ENCODE measurements around the gene RAP1B. TPM values are rescaled to one million over a fixed set of nuclear protein-coding genes. Genes with fewer than 3 reads are reported as not detected.

The RAP1B gene
- polyA plus RNA-seq, 1 donor (not counting 4 experiments of a cell fraction or from before 2014, with no cell fraction given) = 274 TPM

DNA sequence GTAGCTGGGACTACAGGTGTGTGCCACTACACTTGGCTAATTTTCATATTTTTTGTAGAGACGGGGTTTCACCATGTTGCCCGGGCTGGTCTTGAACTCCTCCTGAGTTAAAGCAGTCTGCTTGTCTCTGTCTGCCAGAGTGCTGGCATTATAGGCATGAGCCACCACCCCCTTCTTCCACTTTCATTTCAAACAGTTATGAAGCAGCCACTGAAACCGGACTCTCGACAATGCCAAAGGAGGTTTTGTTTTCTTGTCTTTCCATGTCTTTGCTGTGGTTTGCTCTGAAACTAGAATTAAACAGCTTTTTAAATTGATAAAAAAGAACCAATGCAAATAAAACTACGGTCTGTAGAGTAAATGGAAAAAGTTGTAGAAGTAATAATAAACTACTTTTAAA is 30.4 kb downstream of the RAP1B start:
- no peak overlapping the region for H3K4me2 ChIP-seq (ENCODE audit: control insufficient read depth, extremely low read depth, insufficient read depth, low read depth, low read length)

GRCh38 chr12:68646484-68646883 is 35.8 kb downstream of the RAP1B start:
- no peak overlapping the region for H3K9ac ChIP-seq (ENCODE audit: control insufficient read depth, extremely low read depth, insufficient read depth, low read length)
- no peaks in the 10 kb centered on the region for H3K9me3 ChIP-seq (ENCODE audit: control insufficient read depth, low read depth, low read length)
- H3K9me1 ChIP-seq (ENCODE audit: control insufficient read depth, extremely low read depth, insufficient read depth, low read length) = peaks cover 5% of the 10 kb centered on the region
- H3K4me2 ChIP-seq (ENCODE audit: control insufficient read depth, extremely low read depth, insufficient read depth, low read depth, low read length) = no peak overlapping the region
- peaks cover 10% of the 10 kb centered on the region for H4K20me1 ChIP-seq (ENCODE audit: control insufficient read depth, extremely low read depth, insufficient read depth, low read length)
- no peak for DNase-seq (ENCODE audit: low read depth, low spot score)
- H3K36me3 ChIP-seq (ENCODE audit: control insufficient read depth in 2 of 2, extremely low read depth in 1 of 2, insufficient read depth in 2 of 2, low read length in 2 of 2) = peaks cover 10 to 25% of the 10 kb centered on the region in 2 experiments
- dilution Hi-C loops (cut with MboI; ENCODE audit: extremely low pct_ligation_motif_present, low sequenced_read_pairs) = no loop called here
- H3K4me1 ChIP-seq (ENCODE audit: control insufficient read depth, extremely low read depth, insufficient read depth, low read length) = no peaks in the 10 kb centered on the region
- no peak overlapping the region for H3K27ac ChIP-seq (ENCODE audit: control insufficient read depth, insufficient read depth, low read length)
- H3K4me3 ChIP-seq (ENCODE audit: control insufficient read depth in 2 of 3, extremely low read depth in 1 of 3, insufficient read depth in 2 of 3, low read depth in 1 of 3, low read length in 3 of 3) = no peak overlapping the region
- H3K27me3 ChIP-seq (ENCODE audit: control insufficient read depth, extremely low read depth, insufficient read depth, low read length) = no peaks in the 10 kb centered on the region
- no peak for FAIRE-seq
- peaks cover 82% of the 10 kb centered on the region for H3K79me2 ChIP-seq (ENCODE audit: control insufficient read depth, insufficient read depth, low read length)
- TF ChIP-seq EZH2 (IDR thresholded peaks at IDR 0.05; ENCODE audit: low read length) = no peak
- TF ChIP-seq, protein P1, sequence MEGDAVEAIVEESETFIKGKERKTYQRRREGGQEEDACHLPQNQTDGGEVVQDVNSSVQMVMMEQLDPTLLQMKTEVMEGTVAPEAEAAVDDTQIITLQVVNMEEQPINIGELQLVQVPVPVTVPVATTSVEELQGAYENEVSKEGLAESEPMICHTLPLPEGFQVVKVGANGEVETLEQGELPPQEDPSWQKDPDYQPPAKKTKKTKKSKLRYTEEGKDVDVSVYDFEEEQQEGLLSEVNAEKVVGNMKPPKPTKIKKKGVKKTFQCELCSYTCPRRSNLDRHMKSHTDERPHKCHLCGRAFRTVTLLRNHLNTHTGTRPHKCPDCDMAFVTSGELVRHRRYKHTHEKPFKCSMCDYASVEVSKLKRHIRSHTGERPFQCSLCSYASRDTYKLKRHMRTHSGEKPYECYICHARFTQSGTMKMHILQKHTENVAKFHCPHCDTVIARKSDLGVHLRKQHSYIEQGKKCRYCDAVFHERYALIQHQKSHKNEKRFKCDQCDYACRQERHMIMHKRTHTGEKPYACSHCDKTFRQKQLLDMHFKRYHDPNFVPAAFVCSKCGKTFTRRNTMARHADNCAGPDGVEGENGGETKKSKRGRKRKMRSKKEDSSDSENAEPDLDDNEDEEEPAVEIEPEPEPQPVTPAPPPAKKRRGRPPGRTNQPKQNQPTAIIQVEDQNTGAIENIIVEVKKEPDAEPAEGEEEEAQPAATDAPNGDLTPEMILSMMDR (optimal IDR thresholded peaks at IDR 0.05 in 1 of 3, IDR thresholded peaks at IDR 0.05 in 1 of 3, conservative IDR thresholded peaks at IDR 0.05 in 1 of 3; ENCODE audit: extremely low read depth in 1 of 3, insufficient read depth in 2 of 3, low read length in 3 of 3) = no peak
- H2AFZ ChIP-seq (ENCODE audit: control insufficient read depth, low read length) = no peak overlapping the region

More for the DNA sequence above, 30.4 kb downstream of the RAP1B start:
- peaks cover 4% of the 10 kb centered on the region for H3K4me1 ChIP-seq (ENCODE audit: control insufficient read depth, extremely low read depth, insufficient read depth, low read length)
- H3K27ac ChIP-seq (ENCODE audit: control insufficient read depth, insufficient read depth, low read length) = no peak overlapping the region
- H3K36me3 ChIP-seq (ENCODE audit: control insufficient read depth in 2 of 2, extremely low read depth in 1 of 2, insufficient read depth in 2 of 2, low read length in 2 of 2) = peaks cover 2 to 13% of the 10 kb centered on the region in 2 experiments
- peaks cover 5% of the 10 kb centered on the region for H3K9me1 ChIP-seq (ENCODE audit: control insufficient read depth, extremely low read depth, insufficient read depth, low read length)
- H2AFZ ChIP-seq (ENCODE audit: control insufficient read depth, low read length) = no peak overlapping the region
- no peak for FAIRE-seq
- DNase-seq (ENCODE audit: low read depth, low spot score) = no peak
- dilution Hi-C loops (cut with MboI; ENCODE audit: extremely low pct_ligation_motif_present, low sequenced_read_pairs) = no loop called here
- no peak for TF ChIP-seq EZH2 (IDR thresholded peaks at IDR 0.05; ENCODE audit: low read length)
- TF ChIP-seq, protein P1 (optimal IDR thresholded peaks at IDR 0.05 in 1 of 3, IDR thresholded peaks at IDR 0.05 in 1 of 3, conservative IDR thresholded peaks at IDR 0.05 in 1 of 3; ENCODE audit: extremely low read depth in 1 of 3, insufficient read depth in 2 of 3, low read length in 3 of 3) = no peak
- H3K79me2 ChIP-seq (ENCODE audit: control insufficient read depth, insufficient read depth, low read length) = peaks cover 98% of the 10 kb centered on the region
- H3K27me3 ChIP-seq (ENCODE audit: control insufficient read depth, extremely low read depth, insufficient read depth, low read length) = no peaks in the 10 kb centered on the region
- H4K20me1 ChIP-seq (ENCODE audit: control insufficient read depth, extremely low read depth, insufficient read depth, low read length) = peaks cover 14% of the 10 kb centered on the region
- no peaks in the 10 kb centered on the region for H3K9me3 ChIP-seq (ENCODE audit: control insufficient read depth, low read depth, low read length)
- no peak overlapping the region for H3K9ac ChIP-seq (ENCODE audit: control insufficient read depth, extremely low read depth, insufficient read depth, low read length)
- no peak overlapping the region for H3K4me3 ChIP-seq (ENCODE audit: control insufficient read depth in 2 of 3, extremely low read depth in 1 of 3, insufficient read depth in 2 of 3, low read depth in 1 of 3, low read length in 3 of 3)
